HEK293T (cell line): ENCODE measurements around the gene FMO2.

Source experiments
- CTCF ChIA-PET: fragments of 350-600 bp; formaldehyde crosslinking; extraction: SDS; loops from one replicate; lab custom pipeline; 2021; ENCODE audit warnings: antibody characterized with exemption, inconsistent platforms; lab: Yijun Ruan, JAX
- POLR2A ChIA-PET: fragments of 350-600 bp; formaldehyde crosslinking; extraction: SDS; loops from one replicate; lab custom pipeline; 2020; ENCODE audit warnings: antibody characterized with exemption, inconsistent platforms; lab: Yijun Ruan, JAX
- DNase-seq: peaks from one replicate; pipeline ENCODE4 v3.0.0; 2012; ENCODE audit warnings: mixed read lengths; ENCODE audit errors: extremely low spot score
- ARNT ChIP-seq: fragments of 450-650 bp; IDR thresholded peaks from 2 replicates; pipeline ENCODE4 v1.6.1; 2017; ENCODE audit warnings: mild to moderate bottlenecking
- BHLHE40 ChIP-seq: fragments of 450-650 bp; IDR thresholded peaks from 2 replicates; pipeline ENCODE4 v1.6.1; 2016; ENCODE audit warnings: mild to moderate bottlenecking, moderate library complexity, borderline replicate concordance
- CTBP1 ChIP-seq: fragments of 450-650 bp; IDR thresholded peaks from 2 replicates; pipeline ENCODE4 v1.6.1; 2016; ENCODE audit warnings: borderline replicate concordance
- ELF4 ChIP-seq: fragments of 450-650 bp; IDR thresholded peaks from 2 replicates; pipeline ENCODE4 v1.6.1; 2017; ENCODE audit warnings: antibody characterized with exemption
- FOXA1 ChIP-seq: fragments of 450-650 bp; IDR thresholded peaks from 2 replicates; pipeline ENCODE4 v1.6.1; 2016; ENCODE audit warnings: mild to moderate bottlenecking
- FOXK2 ChIP-seq: fragments of 450-650 bp; IDR thresholded peaks from 2 replicates; pipeline ENCODE4 v1.6.1; 2016; ENCODE audit warnings: mild to moderate bottlenecking
- FOXM1 ChIP-seq: fragments of 450-650 bp; IDR thresholded peaks from 2 replicates; pipeline ENCODE4 v1.6.1; 2017; ENCODE audit warnings: mild to moderate bottlenecking, borderline replicate concordance
- HDGF ChIP-seq: fragments of 450-650 bp; IDR thresholded peaks from 2 replicates; pipeline ENCODE4 v1.6.1; 2017; ENCODE audit warnings: antibody characterized with exemption, borderline replicate concordance
- L3MBTL2 ChIP-seq: fragments of 450-650 bp; conservative IDR thresholded peaks from 2 replicates; pipeline ENCODE4 v1.6.1; 2016; ENCODE audit warnings: mild to moderate bottlenecking
- LEF1 ChIP-seq: fragments of 450-650 bp; IDR thresholded peaks from 2 replicates; pipeline ENCODE4 v1.6.1; 2017; ENCODE audit warnings: mild to moderate bottlenecking, borderline replicate concordance
- NFRKB ChIP-seq: fragments of 450-650 bp; IDR thresholded peaks from 2 replicates; pipeline ENCODE4 v1.6.1; 2016; ENCODE audit warnings: mild to moderate bottlenecking, moderate library complexity
- PKNOX1 ChIP-seq: fragments of 450-650 bp; IDR thresholded peaks from 2 replicates; pipeline ENCODE4 v1.6.1; 2016
- SP1 ChIP-seq: fragments of 450-650 bp; IDR thresholded peaks from 2 replicates; pipeline ENCODE4 v1.6.1; 2017
- SUZ12 ChIP-seq: fragments of 450-650 bp; IDR thresholded peaks from 2 replicates; pipeline ENCODE4 v1.6.1; 2016; ENCODE audit warnings: mild to moderate bottlenecking
- TARDBP ChIP-seq: fragments of 450-650 bp; IDR thresholded peaks from 2 replicates; pipeline ENCODE4 v1.6.1; 2016
- ZNF384 ChIP-seq: fragments of 450-650 bp; IDR thresholded peaks from 2 replicates; pipeline ENCODE4 v1.6.1; 2016

Gene FMO2

GRCh38 chr1:171140956-171141687 is 44.0 kb upstream of the FMO2 start:
- no peak for DNase-seq
- CTCF ChIA-PET = no interaction called here
- TF ChIP-seq L3MBTL2 (no peak), BHLHE40 (no peak), FOXM1 (no peak), ZNF384 (no peak)
- POLR2A ChIA-PET = no interaction called here

DNA sequence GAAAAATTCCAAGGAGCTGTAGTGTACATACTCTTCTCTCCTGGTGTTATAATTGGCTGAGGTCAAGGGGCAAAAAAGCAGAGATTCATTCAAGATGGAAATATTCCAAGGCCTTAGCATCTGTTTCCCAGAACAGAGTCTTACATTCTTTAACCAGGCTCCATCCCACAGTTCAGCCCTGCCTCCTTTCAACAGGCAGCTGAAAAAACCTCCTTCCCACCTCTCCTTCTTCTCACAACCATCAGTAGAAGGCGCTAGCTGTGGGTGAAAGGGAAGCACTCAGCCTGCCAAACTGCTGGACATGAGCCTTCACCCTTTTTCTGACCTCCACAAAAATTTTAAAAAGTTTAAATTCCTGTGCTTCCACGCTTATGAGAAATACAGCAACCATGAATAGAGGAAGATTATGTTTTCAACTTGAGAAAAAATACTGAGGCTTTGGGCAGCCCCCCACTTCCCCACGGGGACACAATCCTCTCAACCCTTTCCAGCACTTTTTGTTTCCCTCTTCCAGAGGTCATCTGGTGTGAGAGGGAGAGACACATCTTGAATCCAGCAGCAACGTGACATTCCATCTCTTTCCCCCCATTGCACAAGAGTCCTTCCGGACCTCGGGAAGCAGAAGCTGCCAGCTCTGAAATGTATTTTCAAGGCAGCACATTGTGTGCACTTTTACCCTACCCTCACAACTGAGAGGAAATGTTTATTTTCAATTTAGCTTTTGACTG is 43.2 kb upstream of the FMO2 start:
- TF ChIP-seq TARDBP (no peak), SP1 (no peak), NFRKB (no peak), FOXA1 (no peak), SUZ12 (no peak), ARNT (no peak), HDGF (no peak), ZNF384 (no peak), FOXK2 (no peak), CTBP1 (no peak), PKNOX1 (no peak), L3MBTL2 (no peak), LEF1 (no peak), ELF4 (no peak), BHLHE40 (no peak), FOXM1 (no peak)
- no peak for DNase-seq
- ChIA-PET CTCF (no interaction called here), POLR2A (no interaction called here)

GRCh38 chr1:171142416-171143385 is 42.4 kb upstream of the FMO2 start:
- POLR2A ChIA-PET = no interaction called here
- TF ChIP-seq FOXA1 (no peak), CTBP1 (no peak), ELF4 (no peak), TARDBP (no peak), LEF1 (no peak)
- DNase-seq = no peak
- CTCF ChIA-PET = interaction anchor here (0.6 kb wide), 2 partner anchors 23 to 351 kb away, joined by 3 read pairs; no protein-coding TSS in a partner anchor

DNA sequence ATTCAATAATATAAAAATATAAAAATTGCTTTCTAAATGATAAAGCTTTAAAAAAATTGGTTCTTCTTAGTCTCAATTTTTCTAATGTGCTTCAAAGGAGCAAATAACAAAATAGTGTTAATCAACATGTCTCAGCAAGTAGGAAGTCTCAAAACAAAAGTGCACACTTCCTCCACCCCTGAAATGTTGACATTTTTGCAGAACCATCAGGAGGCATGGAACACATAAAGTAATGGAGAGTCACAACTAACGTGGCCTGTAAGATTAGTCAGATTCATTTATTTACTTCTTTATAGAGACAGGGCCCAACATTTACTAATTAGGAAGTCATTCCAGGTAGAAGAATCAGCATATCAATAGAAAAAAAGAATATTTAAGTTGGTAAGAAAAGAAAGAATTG is 34.9 kb upstream of the FMO2 start:
- ChIA-PET POLR2A (no interaction called here), CTCF (no interaction called here)
- TF ChIP-seq NFRKB = no peak
- TF ChIP-seq ZNF384 = no peak
- no peak for TF ChIP-seq ELF4
- TF ChIP-seq CTBP1 = no peak
- TF ChIP-seq SUZ12 = no peak
- no peak for TF ChIP-seq BHLHE40
- no peak for TF ChIP-seq LEF1
- TF ChIP-seq FOXA1 = no peak
- TF ChIP-seq FOXM1 = no peak
- no peak for TF ChIP-seq PKNOX1
- TF ChIP-seq HDGF = no peak
- TF ChIP-seq ARNT = no peak
- no peak for TF ChIP-seq L3MBTL2
- no peak for TF ChIP-seq SP1
- no peak for TF ChIP-seq TARDBP
- TF ChIP-seq FOXK2 = no peak
- no peak for DNase-seq

GRCh38 chr1:171152549-171152948 is 32.6 kb upstream of the FMO2 start:
- ChIA-PET POLR2A (no interaction called here), CTCF (no interaction called here)
- no peak for TF ChIP-seq SUZ12
- no peak for TF ChIP-seq ZNF384
- no peak for TF ChIP-seq FOXA1
- no peak for TF ChIP-seq BHLHE40
- TF ChIP-seq L3MBTL2 = no peak
- no peak for TF ChIP-seq LEF1
- no peak for DNase-seq

- ChIA-PET POLR2A (no interaction called here), CTCF (no interaction called here)
These were observed 29.6 kb upstream of the FMO2 start for GRCh38 chr1:171155484-171155883.

More at GRCh38 chr1:171155484-171155883, 29.6 kb upstream of the FMO2 start:
- TF ChIP-seq L3MBTL2 = no peak
- TF ChIP-seq SP1 = no peak
- TF ChIP-seq ARNT = no peak
- no peak for TF ChIP-seq NFRKB
- no peak for TF ChIP-seq FOXA1
- TF ChIP-seq FOXM1 = no peak
- TF ChIP-seq HDGF = no peak
- no peak for TF ChIP-seq ZNF384
- TF ChIP-seq SUZ12 = no peak
- DNase-seq = no peak
